HCT116 (cell line): ENCODE results near the gene C11orf98. TPM values are rescaled to one million over a fixed set of nuclear protein-coding genes. Genes with fewer than 3 reads are reported as not detected.

Experiments used
- ATAC-seq: fragments of 200-7000 bp; cut with Tn5 transposase; 2 replicates; pipeline ENCODE4 v1.9.1; 2020; ENCODE audit warnings: mild to moderate bottlenecking, moderate library complexity
- BruUV-seq: library from RNA; stranded (reverse); fragments of 400-500 nt; replicated peaks from 2 replicates; lab custom pipeline; 2021; lab: Mats Ljungman, UMichigan
- CTCF ChIA-PET: fragments of 300-600 bp; sonication (Branson Sonifier 250); formaldehyde crosslinking; loops from one replicate; lab custom pipeline; 2021; ENCODE audit warnings: antibody characterized with exemption; lab: Charles Lee
- POLR2A ChIA-PET: fragments of 300-600, 350-600 bp; sonication (Branson Sonifier 250); formaldehyde crosslinking; loops from one replicate; lab custom pipeline; 2021; ENCODE audit warnings: antibody characterized with exemption; lab: Charles Lee
- RAD21 ChIA-PET, 2 experiments: fragments of 300-600 bp; sonication (Branson Sonifier 250); formaldehyde crosslinking; loops; one replicate each; lab custom pipeline; 2023; ENCODE audit warnings: low total read pairs in 2 of 2; ENCODE audit not compliant: uncharacterized antibody in 2 of 2, unreplicated experiment in 2 of 2, low non-redundant PET in 1 of 2; lab: Charles Lee
- DNase-seq: peaks from one replicate; pipeline ENCODE4 v3.0.0-alpha.2; 2010; ENCODE audit warnings: low read depth, low spot score
- H2AFZ ChIP-seq: fragments of 200-600 bp; shearing (Covaris generic), sonication (generic); 2 replicates; pipeline ENCODE4 v1.6.1; 2017; ENCODE audit warnings: low read depth, mixed run types, mixed read lengths, antibody characterized with exemption, low read length; ENCODE audit not compliant: poor library complexity, severe bottlenecking
- H3K27ac ChIP-seq: 2 replicates; pipeline ENCODE4 v1.5.1; 2012; ENCODE audit warnings: low read depth, low read length
- H3K27me3 ChIP-seq: fragments of 200-600 bp; sonication (generic); 2 replicates; pipeline ENCODE4 v1.6.1; 2016; ENCODE audit warnings: mixed run types, low read length, mixed read lengths; ENCODE audit not compliant: insufficient read depth
- H3K36me3 ChIP-seq, 2 experiments: fragments of 200-500 bp in 1 of 2; fragments of 200-600 bp in 1 of 2; sonication (Bioruptor generic) in 1 of 2; sonication (generic) in 1 of 2; 2 replicates each; pipeline versions ENCODE4 v1.5.1 to v1.6.1; 2014 to 2016; ENCODE audit warnings: low read length in 2 of 2, inconsistent platforms in 1 of 2, mixed read lengths in 1 of 2, mixed run types in 1 of 2; ENCODE audit not compliant: insufficient read depth in 2 of 2, control insufficient read depth in 1 of 2
- H3K4me1 ChIP-seq, 2 experiments: fragments of 200-600 bp in 1 of 2; sonication (generic) in 1 of 2; 2 replicates each; pipeline versions ENCODE4 v1.5.1 to v1.6.1; 2012 to 2017; ENCODE audit warnings: low read length in 2 of 2, inconsistent platforms in 1 of 2, mild to moderate bottlenecking in 1 of 2, mixed read lengths in 1 of 2, mixed run types in 1 of 2, moderate library complexity in 1 of 2; ENCODE audit not compliant: insufficient read depth in 2 of 2, control insufficient read depth in 1 of 2
- H3K4me2 ChIP-seq: fragments of 200-600 bp; sonication (generic); 2 replicates; pipeline ENCODE4 v1.6.1; 2017; ENCODE audit warnings: mixed run types, low read length, mixed read lengths
- H3K4me3 ChIP-seq, 2 experiments: fragments of 200-600 bp in 1 of 2; sonication (generic) in 1 of 2; replicated peaks in 1 of 2; 2 replicates each; pipeline ENCODE4 v1.5.1; 2011 to 2016; ENCODE audit warnings: low read length in 2 of 2, control low read depth in 1 of 2, low read depth in 1 of 2, mild to moderate bottlenecking in 1 of 2, mixed read lengths in 1 of 2, mixed run types in 1 of 2
- H3K79me2 ChIP-seq: fragments of 200-600 bp; sonication (generic); 2 replicates; pipeline ENCODE4 v1.6.1; 2017; ENCODE audit warnings: mild to moderate bottlenecking, mixed run types, low read length, moderate library complexity, mixed read lengths; ENCODE audit not compliant: insufficient read depth
- H3K9ac ChIP-seq: fragments of 200-600 bp; sonication (generic); 2 replicates; pipeline ENCODE4 v1.6.1; 2016; ENCODE audit warnings: low read length, mixed read lengths
- H3K9me2 ChIP-seq: fragments of 200-600 bp; sonication (generic), shearing (Covaris generic); 2 replicates; pipeline ENCODE4 v1.6.1; 2017; ENCODE audit warnings: mixed run types, mild to moderate bottlenecking, moderate library complexity; ENCODE audit not compliant: insufficient read depth
- H3K9me3 ChIP-seq, 2 experiments: fragments of 200-500 bp in 1 of 2; fragments of 200-600 bp in 1 of 2; sonication (Bioruptor generic) in 1 of 2; sonication (generic) in 1 of 2; 2 replicates each; pipeline ENCODE4 v1.6.1; 2014 to 2017; ENCODE audit warnings: low read length in 2 of 2, mixed read lengths in 2 of 2, inconsistent platforms in 1 of 2, low read depth in 1 of 2, mild to moderate bottlenecking in 1 of 2, mixed run types in 1 of 2, moderate library complexity in 1 of 2; ENCODE audit not compliant: control insufficient read depth in 1 of 2, insufficient read depth in 1 of 2
- H4K20me1 ChIP-seq: fragments of 200-600 bp; sonication (generic), shearing (Covaris generic); 2 replicates; pipeline ENCODE4 v1.6.1; 2017; ENCODE audit warnings: mixed run types, mild to moderate bottlenecking, moderate library complexity; ENCODE audit not compliant: insufficient read depth
- CBX3 ChIP-seq: IDR thresholded peaks from 2 replicates; pipeline ENCODE4 v1.6.1; 2012; ENCODE audit warnings: low read depth
- ELF1 ChIP-seq: IDR thresholded peaks from 2 replicates; pipeline ENCODE4 v1.6.1; 2012; ENCODE audit warnings: low read depth, borderline replicate concordance
- POLR2A ChIP-seq: IDR thresholded peaks from 2 replicates; pipeline ENCODE4 v1.7.0; 2011; ENCODE audit warnings: borderline replicate concordance; ENCODE audit not compliant: insufficient read depth, insufficient read length; ENCODE audit errors: extremely low read depth
- POLR2AphosphoS5 ChIP-seq: IDR thresholded peaks from 2 replicates; pipeline ENCODE4 v1.6.1; 2011; ENCODE audit warnings: mild to moderate bottlenecking, low read depth, low read length, moderate library complexity
- SIN3A ChIP-seq: IDR thresholded peaks from 2 replicates; pipeline ENCODE4 v1.6.1; 2012; ENCODE audit warnings: low read depth
- SRF ChIP-seq: IDR thresholded peaks from 2 replicates; pipeline ENCODE4 v1.6.1; 2012; ENCODE audit warnings: low read depth
- intact Hi-C: fragments of 100-400 bp; cut with micrococcal nuclease; formaldehyde crosslinking; loops from 2 replicates; pipeline ENCODE4 v1.10.0; 2022
- total RNA-seq: library from RNA; stranded (reverse); gene quantifications from one replicate; pipeline ENCODE4 v1.2.1, GENCODE V29; 2021; ENCODE audit not compliant: unreplicated experiment
- TF ChIP-seq, protein P1 (sequence below): IDR thresholded peaks from 2 replicates; pipeline ENCODE4 v1.6.1; 2011; ENCODE audit warnings: mild to moderate bottlenecking, low read length, moderate library complexity; ENCODE audit not compliant: insufficient replicate concordance; ENCODE audit errors: extremely low read depth

Gene C11orf98
- total RNA-seq, 1 experiment from 2014 or later = 121 TPM

DNA sequence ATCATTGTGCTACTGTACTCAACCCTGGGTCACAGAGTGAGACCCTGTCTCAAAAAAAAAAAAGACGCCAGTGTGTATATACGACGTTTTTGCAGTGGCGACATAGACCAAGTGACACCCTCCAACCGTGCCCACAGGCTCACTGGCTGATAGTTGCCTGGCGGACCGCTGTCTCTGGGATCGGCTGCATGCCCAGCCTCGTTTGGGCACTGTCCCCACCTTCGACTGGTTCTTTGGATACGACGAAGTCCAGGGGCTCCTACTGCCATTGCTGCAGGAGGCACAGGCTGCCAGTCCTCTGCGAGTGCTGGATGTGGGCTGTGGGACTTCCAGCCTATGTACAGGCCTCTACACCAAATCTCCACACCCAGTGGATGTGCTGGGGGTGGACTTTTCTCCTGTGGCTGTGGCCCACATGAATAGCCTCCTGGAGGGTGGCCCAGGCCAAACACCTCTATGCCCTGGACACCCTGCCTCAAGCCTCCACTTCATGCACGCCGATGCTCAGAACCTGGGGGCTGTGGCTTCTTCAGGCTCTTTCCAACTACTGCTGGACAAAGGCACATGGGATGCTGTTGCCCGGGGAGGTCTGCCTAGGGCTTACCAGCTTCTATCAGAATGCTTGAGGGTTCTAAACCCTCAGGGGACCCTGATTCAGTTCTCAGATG is 1.4 kb upstream of the C11orf98 start:
- RAD21 ChIA-PET = no interaction called here
- peak; percentile 2; the same call in 1 of the 2 replicates for ATAC-seq

More for the DNA sequence above, 1.4 kb upstream of the C11orf98 start:
- peaks cover 11 to 32% of the 10 kb centered on the region in 2 experiments; a peak in 3 of 4 replicates for H3K36me3 ChIP-seq
- peak overlapping the region; percentile 100 for H3K9ac ChIP-seq
- peak overlapping the region; percentile 99 for H3K4me3 ChIP-seq
- ChIA-PET POLR2A (interaction anchor here (1.0 to 8.9 kb wide), 13 partner anchors 8 to 272 kb away, joined by 3 to 195 read pairs (median 6); partner anchors contain the start of genes B3GAT3, EEF1G, GANAB and INTS5), CTCF (interaction anchor here (1.6 to 1.9 kb wide), 2 partner anchors 11 to 120 kb away, joined by 5 to 6 read pairs; no protein-coding TSS in a partner anchor)
- no TSS peak for BruUV-seq
- no peak for DNase-seq
- peak overlapping the region; percentile 96 for H3K27ac ChIP-seq
- no peaks in the 10 kb centered on the region for H3K27me3 ChIP-seq
- no peaks in the 10 kb centered on the region for H3K9me3 ChIP-seq
- peaks cover 30 to 54% of the 10 kb centered on the region in 2 experiments; a peak in 3 of 4 replicates for H3K4me1 ChIP-seq
- H4K20me1 ChIP-seq = no peaks in the 10 kb centered on the region
- peaks cover 68% of the 10 kb centered on the region for H3K79me2 ChIP-seq
- TF ChIP-seq CBX3 (no peak), SRF (no peak), ELF1 (no peak), POLR2AphosphoS5 (peak; percentile 42), SIN3A (no peak), POLR2A (peak; percentile 19)
- TF ChIP-seq, protein P1, sequence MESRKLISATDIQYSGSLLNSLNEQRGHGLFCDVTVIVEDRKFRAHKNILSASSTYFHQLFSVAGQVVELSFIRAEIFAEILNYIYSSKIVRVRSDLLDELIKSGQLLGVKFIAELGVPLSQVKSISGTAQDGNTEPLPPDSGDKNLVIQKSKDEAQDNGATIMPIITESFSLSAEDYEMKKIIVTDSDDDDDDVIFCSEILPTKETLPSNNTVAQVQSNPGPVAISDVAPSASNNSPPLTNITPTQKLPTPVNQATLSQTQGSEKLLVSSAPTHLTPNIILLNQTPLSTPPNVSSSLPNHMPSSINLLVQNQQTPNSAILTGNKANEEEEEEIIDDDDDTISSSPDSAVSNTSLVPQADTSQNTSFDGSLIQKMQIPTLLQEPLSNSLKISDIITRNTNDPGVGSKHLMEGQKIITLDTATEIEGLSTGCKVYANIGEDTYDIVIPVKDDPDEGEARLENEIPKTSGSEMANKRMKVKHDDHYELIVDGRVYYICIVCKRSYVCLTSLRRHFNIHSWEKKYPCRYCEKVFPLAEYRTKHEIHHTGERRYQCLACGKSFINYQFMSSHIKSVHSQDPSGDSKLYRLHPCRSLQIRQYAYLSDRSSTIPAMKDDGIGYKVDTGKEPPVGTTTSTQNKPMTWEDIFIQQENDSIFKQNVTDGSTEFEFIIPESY = no peak
- peak overlapping the region; percentile 98 for H3K4me2 ChIP-seq
- intact Hi-C loops = no loop called here
- no peaks in the 10 kb centered on the region for H3K9me2 ChIP-seq
- H2AFZ ChIP-seq = no peak overlapping the region
